Tibial nerve (tissue), 4 donors: Measurements from ENCODE around the gene ADGRG2. TPM values are rescaled to one million over a fixed set of nuclear protein-coding genes. Genes with fewer than 3 reads are reported as not detected.
A peak's percentile ranks its signal among the peaks of the same experiment; 100 is the strongest.
"Not testable (repeated sequence)": the region's sequence is repeated elsewhere in the genome, so short reads cannot be mapped to it uniquely, and the experiment has no call there.

Source experiments
- DNase-seq, 2 donors: peaks; one replicate each; pipeline ENCODE4 v3.0.0-alpha.2; 2019; ENCODE audit warnings: low spot score in 2 of 2
- H3K27ac ChIP-seq, 4 donors: fragments of 200-600 bp; sonication (generic) in 3 of 4; one replicate each; pipeline ENCODE4 v1.5.1; 2017 to 2019; ENCODE audit warnings: mild to moderate bottlenecking in 1 of 4
- H3K27me3 ChIP-seq, 2 donors: fragments of 200-600 bp; sonication (generic) in 1 of 2; one replicate each; pipeline versions ENCODE4 v1.5.1 to v1.6.0; 2017 to 2019
- H3K36me3 ChIP-seq, 3 donors: fragments of 200-600 bp; sonication (generic); one replicate each; pipeline ENCODE4 v1.5.1; 2018 to 2019
- H3K4me1 ChIP-seq, 4 donors: fragments of 200-600 bp; sonication (generic) in 3 of 4; one replicate each; pipeline ENCODE4 v1.5.1; 2017 to 2019
- H3K4me3 ChIP-seq, 4 donors: fragments of 200-600 bp; sonication (generic) in 3 of 4; one replicate each; pipeline ENCODE4 v1.5.1; 2017 to 2019; ENCODE audit warnings: mild to moderate bottlenecking in 1 of 4, moderate library complexity in 1 of 4
- H3K9me3 ChIP-seq, 4 donors: fragments of 200-600 bp; sonication (generic) in 3 of 4; one replicate each; pipeline ENCODE4 v1.5.1; 2017 to 2019
- CTCF ChIP-seq, 5 experiments: fragments of 200-600 bp in 3 of 5; fragments of 450-650 bp in 2 of 5; sonication (generic) in 3 of 5; IDR thresholded peaks; one replicate each; pipeline ENCODE4 v1.5.1; 2016 to 2019; ENCODE audit warnings: antibody characterized with exemption in 5 of 5, mild to moderate bottlenecking in 3 of 5, moderate library complexity in 2 of 5
- EP300 ChIP-seq, 2 donors: sonication (generic); formaldehyde crosslinking; IDR thresholded peaks; one replicate each; pipeline ENCODE4 v1.6.1; 2017; ENCODE audit warnings: antibody characterized with exemption in 2 of 2, mild to moderate bottlenecking in 1 of 2
- POLR2A ChIP-seq, 2 donors: fragments of 450-650 bp; IDR thresholded peaks; one replicate each; pipeline ENCODE4 v1.6.1; 2017; ENCODE audit warnings: antibody characterized with exemption in 2 of 2, mild to moderate bottlenecking in 2 of 2, moderate library complexity in 2 of 2
- WGBS, 2 donors: methylation state at CpG; one replicate each; pipeline ENCODE4 v1.1.5; 2018; 5-methylcytosine and 5-hydroxymethylcytosine counted together
- total RNA-seq, 4 donors: library from RNA; depleted of rRNA; stranded (reverse); fragments of >200 nt; gene quantifications; one replicate each; pipeline ENCODE4 v1.1.0, GENCODE V29; 2016

The ADGRG2 gene
- total RNA-seq, 4 donors from 2014 or later: 4.2 to 23.0 (median 9.9) TPM

- TF ChIP-seq POLR2A (IDR thresholded peaks at IDR 0.05) (no peak), CTCF (IDR thresholded peaks at IDR 0.05) (no peak), EP300 (IDR thresholded peaks at IDR 0.05) (no peak)
- peak overlapping the region; percentile 87 to 92 (median 90) for H3K27ac ChIP-seq
- H3K36me3 ChIP-seq: no peaks in the 10 kb centered on the region
- peak overlapping the region; percentile 62 to 75 (median 72) for H3K4me3 ChIP-seq
- peaks cover 0 to 15% (median 3%) of the 10 kb centered on the region in 4 donors for H3K4me1 ChIP-seq
- H3K27me3 ChIP-seq: no peaks in the 10 kb centered on the region
- DNase-seq: no peak
- 2 to 59% methylated on average over 4 of the region's 4 CpGs for WGBS, 2 donors
- no peaks in the 10 kb centered on the region for H3K9me3 ChIP-seq
Observed at GRCh38 chrX:18985186-18985435, 137.2 kb downstream of the ADGRG2 start.

DNA sequence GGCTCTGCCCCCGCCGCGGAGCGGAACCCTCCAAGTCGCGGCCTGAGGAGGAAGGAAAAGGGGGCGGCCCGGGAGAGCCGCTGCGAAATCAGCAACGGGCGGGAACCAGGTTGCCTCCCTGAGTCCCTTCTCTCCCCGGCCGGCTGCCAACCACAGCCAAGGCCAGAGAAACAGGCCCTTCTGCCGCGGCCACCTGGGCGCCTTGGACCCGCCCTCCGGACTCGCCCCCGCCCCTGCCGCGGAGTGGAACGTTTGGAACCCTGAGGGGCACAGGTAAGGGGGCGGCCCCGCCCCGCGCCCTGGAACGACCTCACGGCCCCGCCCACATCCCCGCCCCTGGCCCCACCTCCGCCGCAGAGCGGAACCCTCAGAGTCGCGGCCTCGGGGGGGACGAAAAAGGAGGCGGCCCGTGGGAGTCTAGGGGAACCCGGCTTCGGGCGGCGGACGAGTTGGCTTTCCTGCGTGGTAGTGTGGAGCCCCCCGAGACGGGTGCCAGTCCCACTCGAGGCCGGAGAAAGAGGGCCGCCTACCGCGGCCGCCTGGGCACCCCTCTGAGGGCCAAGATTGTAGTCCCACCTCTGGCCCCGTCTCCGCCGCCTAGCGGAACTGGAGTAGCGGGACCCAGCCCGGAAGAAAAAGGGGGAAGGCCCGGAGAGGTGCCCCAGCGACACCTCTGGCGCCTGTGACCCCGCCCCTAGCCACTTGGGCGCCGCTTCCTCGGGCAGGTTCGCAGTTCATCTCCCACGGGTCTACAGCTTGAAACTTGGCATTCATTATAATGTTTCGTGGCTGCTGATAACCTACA, 137.7 kb downstream of the ADGRG2 start:
- DNase-seq: peak; percentile 49 to 53
- WGBS, 2 donors: 2 to 29% methylated on average over 6 to 45 of the region's 71 CpGs
- Histone ChIP-seq H3K4me1 (peaks cover 0 to 15% (median 3%) of the 10 kb centered on the region in 4 donors), H3K9me3 (no peaks in the 10 kb centered on the region), H3K4me3 (peak overlapping the region; percentile 62 to 75 (median 72)), H3K36me3 (no peaks in the 10 kb centered on the region), H3K27ac (peak overlapping the region; percentile 87 to 92 (median 90)), H3K27me3 (no peaks in the 10 kb centered on the region)
- peak; percentile 38 to 86 (median 52) for TF ChIP-seq CTCF (IDR thresholded peaks at IDR 0.05)
- peak in 1 of 2 donors; percentile 37 for TF ChIP-seq POLR2A (IDR thresholded peaks at IDR 0.05)
- peak in 1 of 2 donors; percentile 57 for TF ChIP-seq EP300 (IDR thresholded peaks at IDR 0.05)

DNA sequence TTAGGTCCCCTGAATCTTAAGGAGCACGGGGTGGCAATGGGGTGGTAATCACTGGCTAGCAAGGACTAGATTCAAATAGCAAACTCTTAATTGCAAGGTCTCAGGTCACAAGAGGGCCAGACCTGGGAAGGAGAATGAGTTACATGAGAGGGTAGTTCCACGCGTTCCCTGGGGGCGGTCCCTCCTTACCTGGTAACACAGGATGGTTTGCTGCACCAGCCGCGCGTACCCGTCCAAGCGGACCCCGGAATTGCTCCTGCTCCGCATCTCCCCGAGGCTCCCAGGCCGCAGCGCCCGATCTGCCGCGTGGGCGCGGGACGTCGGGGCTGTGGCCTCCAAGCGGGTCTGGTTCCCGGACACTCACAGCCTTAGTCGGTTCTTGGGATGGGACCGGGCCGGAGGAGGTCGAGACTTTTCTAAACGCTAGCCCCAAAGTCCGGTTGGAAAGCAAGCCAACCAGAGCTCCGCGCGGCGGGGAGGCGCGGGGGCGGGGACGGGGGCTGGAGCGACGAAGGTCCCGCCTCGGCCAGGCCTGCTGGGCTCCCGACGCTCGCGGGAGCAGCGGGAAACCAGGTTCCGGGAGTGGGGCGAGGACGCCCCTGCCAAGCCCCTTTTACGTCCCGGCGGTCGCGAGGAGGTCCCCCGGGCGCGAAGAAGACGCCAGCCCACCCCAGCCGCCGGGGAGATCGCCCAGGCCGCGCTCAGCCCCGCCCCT, 138.4 kb downstream of the ADGRG2 start, which contains the start of gene PHKA2:
Gene PHKA2 (minus strand): TSS at position 449 of the 715 bp plus-strand sequence. CDS start 182 bp downstream, at position 267.
- Histone ChIP-seq H3K27ac (peak within 1 kb of the TSS; percentile 87 to 92 (median 90)), H3K4me3 (peak within 1 kb of the TSS; percentile 62 to 75 (median 72)), H3K4me1 (peaks cover 0 to 15% (median 3%) of the 10 kb centered on the region in 4 donors), H3K36me3 (no peaks in the 10 kb centered on the region), H3K9me3 (no peaks in the 10 kb centered on the region), H3K27me3 (no peaks in the 10 kb centered on the region)
- peak; percentile 15 to 17 for DNase-seq
- WGBS, 2 donors: 3 to 35% methylated on average over 15 to 64 of the region's 64 CpGs
- TF ChIP-seq EP300 (IDR thresholded peaks at IDR 0.05) (no peak), CTCF (IDR thresholded peaks at IDR 0.05) (no peak), POLR2A (IDR thresholded peaks at IDR 0.05) (no peak)

DNA sequence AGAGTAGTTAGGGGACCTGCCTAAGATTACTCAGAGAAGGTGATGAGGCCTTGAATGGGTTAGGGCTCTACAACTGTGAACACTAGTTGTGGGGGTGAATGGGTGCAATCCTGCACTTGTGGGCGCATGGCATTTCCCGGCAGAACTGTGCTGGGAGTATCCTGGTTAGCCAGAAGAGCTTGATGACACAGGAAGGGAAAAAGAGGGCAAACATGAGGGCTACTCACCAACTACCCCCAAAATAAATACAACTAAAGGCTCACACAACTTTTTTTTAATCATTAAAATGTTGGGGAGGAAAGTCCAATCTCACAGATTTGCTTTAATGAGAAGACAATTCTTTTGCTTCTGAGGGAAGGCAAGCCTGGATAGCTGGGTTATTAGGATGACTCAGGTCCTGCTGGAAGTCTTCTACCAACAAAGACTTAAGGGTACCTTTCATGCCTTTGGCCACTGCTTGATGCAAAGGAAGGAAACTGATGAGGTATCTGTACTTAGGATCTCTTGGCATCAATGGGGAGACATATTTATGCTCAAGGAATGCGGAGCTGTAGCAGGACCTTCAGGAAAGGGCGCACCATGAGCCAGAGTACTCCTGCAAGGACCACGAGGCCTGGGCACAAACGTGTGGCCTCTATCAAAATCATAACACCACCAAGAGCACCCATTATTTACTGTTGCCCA, 141.0 kb downstream of the ADGRG2 start:
- DNase-seq: no peak
- Histone ChIP-seq H3K36me3 (no peaks in the 10 kb centered on the region), H3K9me3 (no peaks in the 10 kb centered on the region), H3K4me1 (peaks cover 0 to 15% (median 3%) of the 10 kb centered on the region in 4 donors), H3K4me3 (no peak overlapping the region), H3K27me3 (no peaks in the 10 kb centered on the region), H3K27ac (no peak overlapping the region)
- 83 to 88% methylated on average over 6 of the region's 6 CpGs for WGBS, 2 donors
- no peak for TF ChIP-seq CTCF (IDR thresholded peaks at IDR 0.05)
- TF ChIP-seq POLR2A (IDR thresholded peaks at IDR 0.05): no peak
- no peak for TF ChIP-seq EP300 (IDR thresholded peaks at IDR 0.05)

DNA sequence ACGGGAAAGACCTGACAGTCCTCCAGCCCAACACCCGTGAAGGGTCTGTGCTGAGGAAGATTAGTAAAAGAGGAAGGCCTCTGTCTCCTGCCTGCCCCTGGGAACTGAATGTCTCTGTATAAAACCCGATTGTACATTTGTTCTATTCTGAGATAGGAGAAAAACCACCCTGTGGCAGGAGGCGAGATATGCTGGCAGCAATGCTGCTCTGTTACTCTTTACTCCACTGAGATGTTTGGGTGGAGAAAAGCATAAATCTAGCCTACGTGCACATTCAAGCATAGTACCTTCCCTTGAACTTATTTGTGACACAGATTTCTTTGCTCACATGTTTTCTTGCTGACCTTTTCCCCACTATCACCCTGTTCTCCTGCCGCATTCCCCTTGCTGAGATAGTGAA, 142.0 kb downstream of the ADGRG2 start:
- H3K4me3 ChIP-seq, H3K9me3 ChIP-seq, H3K36me3 ChIP-seq, H3K27ac ChIP-seq, H3K27me3 ChIP-seq, DNase-seq, H3K4me1 ChIP-seq: not testable (repeated sequence)
- 62% methylated on average over 4 to 6 of the region's 6 CpGs for WGBS, 2 donors
